NCI-H748 treated with DMSO at 0.1 percent for 48 hours (cell line): ENCODE measurements around the gene IFT43.

Source experiments
- DNase-seq: peaks from one replicate; lab custom pipeline; 2025; lab: John Stamatoyannopoulos, UW

Gene IFT43

DNA sequence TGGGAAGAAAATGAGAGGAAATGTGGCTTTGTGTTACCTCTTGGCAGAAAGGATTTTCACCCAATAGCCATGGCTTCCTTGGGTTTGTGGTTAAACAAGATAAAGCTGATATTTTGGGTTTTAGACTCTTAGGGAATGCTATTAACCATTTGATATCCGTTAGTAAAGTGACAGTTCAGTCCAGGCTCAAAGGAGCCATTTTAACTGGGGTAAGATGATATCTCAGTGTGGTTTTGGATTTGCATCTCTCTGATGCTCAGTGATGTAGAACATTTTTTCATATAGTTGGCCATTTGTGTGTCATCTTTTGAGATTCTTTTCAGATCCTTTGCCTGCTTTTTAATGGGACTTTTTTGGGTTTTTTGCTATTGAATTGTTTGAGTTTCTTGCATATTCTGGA, 30.1 kb downstream of the IFT43 start:
- DNase-seq, result no peak

DNA sequence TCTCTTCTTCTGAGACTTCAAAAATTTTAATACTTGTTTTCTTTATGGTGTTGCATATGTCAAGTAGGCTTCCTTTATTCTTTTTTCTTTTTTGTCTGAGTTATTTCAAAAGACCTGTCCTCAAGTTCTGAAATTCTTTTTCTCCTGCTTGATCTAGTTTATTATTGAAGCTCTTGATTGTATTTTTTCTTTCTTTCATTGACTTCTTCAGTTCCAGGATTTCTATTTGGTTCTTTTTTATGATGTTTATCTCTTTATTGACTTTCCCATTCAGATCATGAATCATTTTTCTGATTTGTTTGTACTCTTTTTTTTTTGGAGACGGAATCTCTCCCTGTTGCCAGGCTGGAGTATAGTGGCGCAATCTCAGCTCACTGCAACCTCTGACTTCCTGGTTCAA, 34.1 kb downstream of the IFT43 start:
- DNase-seq, result no peak

DNA sequence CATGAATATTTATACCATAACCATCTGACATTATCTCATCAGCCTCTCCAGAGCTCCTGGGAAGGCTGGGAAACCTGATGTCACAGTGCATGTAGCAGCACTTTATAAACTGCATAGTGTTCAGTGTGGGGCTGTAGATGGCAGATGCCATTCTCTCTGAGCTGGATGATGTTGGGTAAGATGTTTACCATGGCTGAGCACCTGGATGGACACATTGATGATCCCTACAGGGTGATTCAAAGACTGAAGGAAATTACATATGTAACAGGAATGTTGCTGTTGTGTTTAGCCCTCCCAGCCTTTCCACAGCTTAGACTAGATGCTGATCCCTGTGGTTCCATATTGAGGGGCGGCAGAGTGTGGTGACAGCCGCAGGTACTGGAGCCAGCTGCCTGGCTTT, 37.4 kb downstream of the IFT43 start:
- DNase-seq, result no peak

DNA sequence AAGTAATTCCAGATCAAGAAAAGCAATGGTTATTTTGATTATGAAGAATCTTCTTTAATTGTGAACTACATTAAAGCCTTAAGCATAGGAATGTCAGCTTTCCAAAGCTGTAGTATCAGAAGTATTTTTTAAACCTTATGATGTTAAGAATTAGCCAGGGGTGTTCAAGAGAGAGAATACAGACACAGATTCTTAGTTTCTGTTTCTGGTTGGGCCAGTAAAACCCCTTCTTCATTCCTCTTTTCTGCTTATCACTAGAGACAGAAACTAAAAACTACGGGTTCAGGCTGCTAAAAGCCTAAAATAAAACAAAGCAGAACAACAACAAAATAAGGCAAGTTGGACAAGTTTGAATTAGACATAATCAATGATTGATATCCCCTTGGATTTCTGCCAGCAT, 38.2 kb downstream of the IFT43 start:
- no peak for DNase-seq

DNA sequence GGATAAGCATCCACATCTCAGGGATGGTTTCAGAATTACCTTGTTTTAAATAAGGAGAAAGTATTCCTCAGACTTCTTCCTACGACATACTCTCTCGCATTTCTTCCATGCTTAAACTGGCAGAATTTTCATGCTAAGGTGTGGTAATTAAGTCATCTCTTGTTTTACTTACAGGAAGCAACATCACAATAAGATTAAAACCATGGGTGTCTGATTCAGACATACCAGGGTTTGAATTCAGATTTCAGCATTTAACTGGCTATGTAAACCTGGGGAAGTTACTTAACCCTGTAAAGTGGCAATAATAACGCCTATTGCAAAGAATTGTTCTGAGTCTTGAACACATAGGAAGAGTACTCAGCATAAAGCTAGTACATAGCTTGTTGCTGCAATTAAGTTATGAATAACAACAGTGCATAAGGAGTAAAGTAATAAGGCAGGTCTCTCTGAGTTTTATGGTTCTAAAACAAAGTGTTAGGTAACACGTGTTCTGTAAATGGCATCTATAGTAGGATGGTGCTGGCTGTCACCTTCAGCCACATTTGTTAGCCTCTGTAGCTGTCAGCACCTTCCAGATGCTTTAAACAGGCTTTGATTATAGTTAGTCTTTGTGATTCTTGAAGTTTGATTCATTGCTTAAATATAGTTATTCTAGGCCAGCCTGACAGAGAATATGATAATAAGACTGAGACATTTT, 38.8 kb downstream of the IFT43 start:
- DNase-seq, result no peak

DNA sequence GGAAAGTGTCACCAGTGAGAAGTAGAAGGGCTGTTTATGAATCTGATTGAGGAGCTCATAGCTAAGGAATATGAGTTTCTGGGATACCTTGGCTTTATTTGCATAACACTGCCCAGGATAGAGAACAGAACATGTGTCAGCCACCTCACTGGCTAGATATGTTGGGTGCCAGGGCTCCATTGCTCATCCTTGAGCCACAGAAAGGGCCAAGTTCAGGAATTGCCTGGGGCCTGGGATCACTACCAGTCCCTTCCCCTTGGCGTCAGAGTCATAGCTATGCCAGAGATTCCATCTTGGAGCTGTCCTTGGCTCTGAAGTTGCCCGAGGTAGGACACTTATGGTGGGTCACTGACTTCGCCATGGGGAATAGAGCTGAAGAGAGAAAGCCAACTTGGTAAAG, 49.0 kb downstream of the IFT43 start:
- no peak for DNase-seq

DNA sequence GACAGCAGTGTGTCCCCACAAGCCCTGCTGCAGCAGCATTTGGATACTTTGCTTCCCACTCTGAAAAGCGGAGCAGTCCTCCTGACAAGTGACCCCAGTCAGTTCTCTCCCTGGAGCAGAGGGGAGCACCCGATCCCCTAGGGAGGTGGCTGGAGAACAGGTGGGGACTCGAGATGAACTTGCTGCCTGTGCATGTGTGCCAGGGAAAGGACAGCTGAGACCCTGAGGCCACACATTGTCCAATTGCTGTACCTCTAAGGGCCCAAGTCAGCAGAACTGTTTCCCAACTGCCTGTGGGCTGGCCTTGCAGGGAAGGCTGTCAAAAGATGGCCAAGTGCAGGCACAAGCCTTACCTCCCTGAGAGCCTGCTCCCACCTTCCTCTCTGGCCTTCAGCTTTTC, 55.1 kb downstream of the IFT43 start:
- DNase-seq, result no peak

DNA sequence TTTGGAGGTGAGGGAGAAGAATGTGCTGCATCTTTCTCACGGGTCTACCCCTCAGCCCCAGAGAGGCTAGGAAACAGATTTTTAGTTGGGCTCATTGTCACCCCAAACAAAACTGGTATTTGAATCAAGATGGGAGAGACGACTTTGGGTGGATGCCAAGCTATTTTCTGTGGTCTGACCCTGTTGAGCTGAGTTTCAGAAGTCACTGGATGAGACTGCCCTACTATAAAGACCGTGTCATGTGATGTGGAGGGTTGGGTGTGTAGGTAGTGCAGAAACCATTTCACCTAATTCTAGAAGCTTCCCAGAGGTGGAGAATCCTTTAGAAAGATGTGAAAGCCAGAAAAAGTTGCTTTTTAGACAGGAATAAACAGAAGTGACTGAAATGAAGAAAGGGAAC, 60.2 kb downstream of the IFT43 start:
- no peak for DNase-seq

DNA sequence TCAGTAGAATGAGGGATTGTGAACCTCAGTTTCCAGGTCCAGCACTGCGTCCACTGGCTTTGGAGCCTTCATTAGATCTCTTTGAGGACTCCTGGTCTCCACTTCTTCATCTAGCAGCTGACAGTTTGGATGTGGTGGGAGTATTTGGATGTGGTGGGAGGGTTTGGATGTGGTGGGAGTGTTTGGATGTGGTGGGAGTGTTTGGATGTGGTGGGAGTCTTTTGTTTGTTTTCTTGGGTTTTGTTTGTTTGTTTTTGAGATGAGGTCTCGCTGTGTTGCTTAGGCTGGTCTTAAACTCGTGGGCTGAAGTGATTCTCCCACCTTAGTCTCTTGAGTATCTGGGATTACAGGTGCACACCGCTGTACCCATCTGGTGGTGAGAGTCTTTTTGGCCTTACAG, 64.7 kb downstream of the IFT43 start:
- DNase-seq, result no peak

DNA sequence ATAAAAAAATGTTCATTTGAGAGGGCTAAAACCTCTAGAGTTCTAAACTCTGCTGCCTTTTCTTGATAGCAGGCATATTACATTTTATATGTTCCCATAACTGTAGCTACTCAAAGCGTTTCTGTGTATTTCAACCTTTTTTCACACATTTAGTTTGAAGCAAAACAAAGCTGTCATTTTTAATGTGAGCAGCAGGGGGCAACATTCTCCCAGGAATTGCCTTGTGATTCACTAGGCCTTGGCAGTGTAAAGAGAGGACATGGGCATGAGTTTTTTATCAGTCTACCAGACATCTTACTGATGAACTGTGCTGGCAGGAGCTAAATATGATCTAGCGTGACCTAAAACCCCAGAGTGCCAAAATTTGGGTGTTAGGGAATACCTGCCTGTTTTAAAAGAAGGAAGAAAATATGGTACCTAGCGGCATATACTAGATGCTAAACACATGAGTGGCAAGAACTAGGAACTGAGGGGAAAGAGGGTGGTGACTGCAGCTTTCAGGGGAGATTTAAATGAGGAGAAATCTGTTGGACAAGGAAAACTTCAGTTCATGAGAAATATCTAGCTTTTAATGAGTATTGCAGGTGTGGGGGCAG, 65.3 kb downstream of the IFT43 start:
- DNase-seq, result peak; percentile 35

DNA sequence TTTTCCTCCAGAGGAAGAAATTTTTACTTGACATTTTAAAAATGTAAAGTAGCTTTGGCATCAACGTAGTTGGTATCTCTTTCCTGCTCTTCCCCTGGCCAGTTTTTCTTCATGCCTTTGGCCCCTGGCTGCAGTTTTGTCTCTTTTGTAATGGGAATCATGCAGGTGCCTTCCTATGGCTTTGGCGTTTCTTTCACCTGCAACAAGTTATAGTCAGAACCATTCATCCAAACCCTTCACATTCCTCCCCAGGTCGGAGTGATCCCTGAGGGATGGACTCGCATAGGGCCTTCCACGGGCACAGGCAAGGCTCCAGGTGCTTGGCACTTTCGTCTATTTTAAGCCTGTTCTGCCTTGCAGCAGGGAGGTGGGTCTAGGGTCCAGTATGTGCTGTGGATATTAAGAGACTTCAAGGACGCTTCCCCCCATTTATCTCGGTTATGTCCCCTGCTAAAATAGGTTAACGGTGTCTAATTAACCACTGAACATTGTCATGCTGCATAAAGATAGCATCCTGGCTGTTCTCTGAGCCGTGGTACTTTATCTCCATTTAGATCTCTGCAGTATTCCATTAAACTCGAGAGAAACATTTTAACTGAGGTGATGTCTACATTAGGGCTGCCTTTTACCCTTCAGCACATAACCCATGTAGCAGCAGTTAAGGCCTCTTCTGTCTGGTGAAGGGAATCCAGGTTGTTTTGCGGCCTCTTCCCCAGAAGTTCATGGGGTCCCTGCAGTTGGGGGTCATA, 66.3 kb downstream of the IFT43 start:
- DNase-seq, result no peak

DNA sequence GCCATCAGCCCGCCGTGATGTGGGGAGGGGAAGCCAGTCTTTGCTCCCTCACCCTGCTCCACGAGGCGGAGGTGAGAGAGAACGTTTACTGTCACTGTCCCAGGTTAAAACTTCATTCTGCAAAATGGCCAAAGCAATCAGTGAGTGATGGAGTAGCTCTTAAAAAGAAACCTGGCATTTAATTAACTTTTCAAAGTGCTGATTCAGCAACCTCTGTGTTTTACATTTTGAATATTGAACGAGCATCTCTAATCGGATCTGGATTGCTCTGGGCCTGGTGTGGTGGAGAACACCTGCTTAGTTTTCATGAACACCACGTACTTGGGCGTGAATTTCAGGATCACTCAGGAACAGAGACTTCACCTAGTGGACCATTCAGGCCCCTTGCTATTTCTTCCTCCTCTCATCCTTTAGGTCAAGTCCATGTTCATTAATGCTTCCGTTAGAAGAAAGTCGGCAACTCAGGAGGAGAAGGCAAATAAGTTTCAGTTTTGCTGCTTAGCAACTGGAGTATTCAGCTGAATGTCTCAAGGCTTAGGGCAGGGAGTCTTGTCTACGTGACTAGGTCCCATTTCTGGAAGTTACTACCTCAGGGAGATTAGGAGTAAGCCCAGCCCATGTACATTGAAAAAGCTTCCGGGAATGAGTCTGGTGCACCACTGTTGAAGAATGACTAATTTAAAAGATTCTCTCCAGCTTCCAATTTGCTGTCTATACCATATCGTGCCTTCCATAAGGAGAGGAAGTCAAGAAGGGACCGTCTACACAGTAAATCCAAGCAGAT, 68.2 kb downstream of the IFT43 start:
- no peak for DNase-seq

DNA sequence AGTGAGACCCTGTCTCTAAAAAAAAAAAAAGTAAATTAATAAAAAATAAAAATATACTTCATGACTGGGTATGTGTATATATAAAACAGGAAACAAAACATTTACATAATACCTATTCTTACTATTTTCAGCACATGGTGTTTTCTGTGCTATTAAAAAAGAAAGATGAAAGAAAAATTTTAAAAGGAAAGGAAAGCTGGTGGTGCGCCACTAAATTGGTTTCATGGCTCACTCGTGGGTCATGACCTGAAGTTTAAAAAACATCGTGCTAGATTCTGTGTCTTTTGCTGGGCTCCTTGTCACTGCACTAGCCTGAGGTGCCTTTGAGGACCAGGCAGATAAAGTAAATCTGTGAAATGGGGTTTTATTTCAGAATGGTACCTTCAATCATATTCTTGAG, 69.8 kb downstream of the IFT43 start:
- no peak for DNase-seq

DNA sequence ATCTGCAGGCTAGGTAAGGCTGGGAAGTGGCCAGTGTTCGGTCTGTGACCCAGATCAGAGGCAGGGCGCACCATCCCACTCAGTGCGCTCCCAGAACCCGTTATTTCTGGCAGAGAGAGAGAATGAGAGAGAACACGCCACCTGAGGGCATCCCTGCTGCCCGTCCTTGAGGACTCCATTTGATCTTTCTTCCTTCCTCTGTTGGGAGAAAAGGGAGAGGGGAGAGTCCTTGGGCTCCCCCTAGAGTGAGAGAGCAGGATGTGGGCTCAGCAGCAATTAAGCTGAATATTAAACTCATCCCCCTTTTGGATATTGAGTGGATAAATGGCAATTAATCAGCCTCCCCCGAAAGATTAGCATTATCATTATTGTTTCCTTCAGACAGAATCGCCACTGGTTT, 70.6 kb downstream of the IFT43 start:
- no peak for DNase-seq

DNA sequence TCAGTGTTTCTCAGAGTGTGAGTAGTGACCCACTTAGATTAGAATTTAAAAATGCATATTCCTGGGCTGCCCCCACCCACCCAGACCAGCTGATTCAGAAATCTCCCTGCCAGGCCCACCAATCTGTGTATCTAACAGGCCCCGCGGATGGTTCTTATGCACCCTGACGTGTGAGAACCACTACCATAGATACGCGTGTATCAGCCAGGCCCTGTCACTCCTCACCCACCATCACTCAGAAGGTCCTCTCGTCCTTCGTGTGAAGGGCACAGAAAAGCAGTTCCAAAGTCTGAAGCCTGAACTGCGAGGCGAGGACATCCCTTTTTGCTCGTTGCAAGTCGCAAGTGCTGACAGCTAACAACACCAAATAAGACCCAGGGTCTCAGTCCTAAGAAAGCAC, 72.4 kb downstream of the IFT43 start:
- DNase-seq, result no peak

DNA sequence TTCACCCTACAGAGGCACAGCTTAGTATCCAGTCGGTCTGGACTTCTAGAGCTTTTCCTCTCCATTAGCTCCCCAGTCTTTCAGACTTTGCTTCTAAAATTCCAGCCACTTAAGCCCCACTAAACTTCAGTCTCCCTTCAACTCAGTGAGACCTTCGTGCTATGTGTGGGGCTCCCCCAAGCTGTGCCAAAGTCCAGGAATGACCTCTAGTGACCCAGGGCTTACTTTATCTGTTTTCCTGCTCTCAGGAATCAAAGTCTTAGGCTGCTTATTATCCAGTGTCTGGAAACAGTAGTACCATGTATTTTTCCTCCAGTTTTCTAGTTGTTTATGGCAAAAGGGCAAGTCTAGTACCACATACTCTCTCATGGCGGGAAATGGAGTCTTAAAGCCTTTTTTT, 77.8 kb downstream of the IFT43 start:
- DNase-seq, result no peak

DNA sequence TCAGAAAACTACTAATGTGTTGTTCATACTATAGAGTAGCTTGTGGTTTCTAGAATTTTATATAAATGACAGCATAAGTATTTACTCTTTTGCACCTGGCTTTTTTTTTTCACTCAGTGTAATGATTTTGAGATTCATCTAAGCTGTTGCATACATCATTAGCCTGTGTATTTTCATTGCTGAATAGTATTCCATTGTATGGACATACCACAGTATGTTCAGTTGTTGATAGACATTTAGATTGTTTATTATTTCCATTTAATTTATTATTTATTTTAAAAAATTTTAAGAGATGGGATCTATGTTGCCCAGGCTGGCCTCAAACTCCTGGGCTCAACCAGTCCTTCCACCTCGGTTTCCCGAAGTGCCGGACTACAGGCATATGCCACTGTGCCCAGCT, 80.0 kb downstream of the IFT43 start:
- DNase-seq, result no peak

DNA sequence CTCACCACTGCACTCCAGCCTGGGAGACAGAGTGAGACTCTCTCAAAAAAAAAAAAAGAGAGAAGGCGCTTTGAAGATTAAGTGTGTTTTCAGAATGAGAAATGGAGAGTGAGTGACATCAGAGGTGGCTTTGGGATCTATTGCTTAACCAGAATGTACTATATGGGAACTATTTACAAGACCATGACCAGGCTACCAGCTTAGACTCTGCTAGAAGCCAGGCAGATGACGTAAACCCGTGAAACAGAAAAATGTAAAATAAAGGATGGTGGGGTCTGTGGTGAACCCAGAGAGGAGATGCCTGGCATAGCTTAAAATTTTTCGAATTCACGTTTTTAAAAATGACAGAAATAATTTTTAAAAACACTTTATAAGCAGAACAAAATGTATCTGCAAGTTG, 82.0 kb downstream of the IFT43 start:
- no peak for DNase-seq

DNA sequence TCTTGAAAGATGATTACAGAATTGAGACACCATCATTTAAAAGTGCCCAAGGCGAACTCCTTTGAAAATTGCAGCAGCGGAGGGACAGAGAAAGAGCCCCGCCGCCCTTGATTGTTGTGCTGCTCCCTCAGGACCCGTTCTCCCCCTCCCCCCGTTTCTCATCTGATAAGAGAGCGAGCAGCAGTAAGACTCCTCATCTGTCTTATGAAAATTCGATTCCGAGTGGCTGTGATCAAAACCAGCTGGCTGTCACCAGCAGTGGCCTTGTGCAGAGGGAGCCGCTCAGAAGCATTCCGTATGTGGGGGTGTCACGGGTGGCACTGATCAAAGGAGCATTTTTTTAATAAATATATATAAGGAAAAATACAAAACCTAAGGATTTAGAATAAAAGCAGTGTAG, 88.2 kb downstream of the IFT43 start:
- no peak for DNase-seq

DNA sequence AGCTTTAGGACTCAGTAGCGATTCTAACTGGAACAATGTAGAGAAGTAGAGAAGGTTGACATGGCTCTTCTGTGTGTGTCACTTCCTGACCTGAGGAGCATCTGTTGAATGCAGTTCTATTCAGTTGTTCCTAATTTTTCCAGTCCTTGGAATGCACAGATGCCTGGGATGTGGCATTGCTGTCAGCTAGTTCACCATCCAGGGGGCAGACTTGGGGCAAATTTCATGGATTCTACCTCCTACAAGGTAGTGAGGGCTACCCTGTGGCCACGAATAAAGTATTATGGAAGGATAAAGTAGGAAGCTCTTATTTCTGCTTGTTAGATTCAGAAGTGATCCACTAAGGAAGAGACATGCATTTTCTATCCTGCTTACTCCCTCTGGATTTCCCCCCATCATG, 91.8 kb downstream of the IFT43 start:
- DNase-seq, result no peak

DNA sequence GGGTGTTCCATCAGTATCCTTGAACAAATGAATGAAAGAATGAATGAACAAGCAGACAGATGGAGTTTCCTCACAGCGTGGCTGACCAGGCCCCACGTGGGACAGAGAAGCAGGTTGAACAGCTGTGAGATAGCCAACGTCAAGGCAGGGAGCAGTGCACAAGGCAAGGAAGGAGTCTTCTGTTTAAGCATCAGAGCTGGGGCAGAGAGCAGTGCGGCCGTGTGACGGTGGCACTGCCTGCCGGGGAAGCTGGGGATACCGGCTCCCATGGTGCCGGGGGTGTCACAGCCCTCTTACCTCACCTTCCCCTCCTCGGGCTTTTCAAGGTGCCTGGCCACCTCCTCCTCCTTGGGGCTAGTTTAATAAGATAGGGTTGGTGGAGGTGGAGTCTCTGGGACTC, 92.9 kb downstream of the IFT43 start:
- no peak for DNase-seq

DNA sequence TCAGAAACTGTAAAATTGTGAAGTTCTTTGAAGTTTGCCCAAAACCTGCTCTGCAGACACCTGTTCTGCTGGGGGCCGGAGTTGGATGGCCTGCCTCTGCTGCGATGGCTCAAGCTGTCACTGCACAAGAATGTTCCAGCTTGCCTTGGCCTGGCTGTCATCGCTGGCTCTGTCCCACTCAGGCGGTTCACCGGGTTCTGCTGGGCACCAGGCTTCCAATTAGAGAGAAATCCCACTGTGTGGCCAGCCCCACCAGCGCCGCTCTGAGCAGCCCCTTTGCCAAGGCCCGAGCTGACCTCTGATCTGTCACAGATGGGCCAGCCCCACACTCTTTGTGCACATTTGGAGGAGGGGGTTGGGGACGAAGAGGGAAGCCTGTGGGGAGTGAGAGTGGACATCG, 94.5 kb downstream of the IFT43 start:
- no peak for DNase-seq

DNA sequence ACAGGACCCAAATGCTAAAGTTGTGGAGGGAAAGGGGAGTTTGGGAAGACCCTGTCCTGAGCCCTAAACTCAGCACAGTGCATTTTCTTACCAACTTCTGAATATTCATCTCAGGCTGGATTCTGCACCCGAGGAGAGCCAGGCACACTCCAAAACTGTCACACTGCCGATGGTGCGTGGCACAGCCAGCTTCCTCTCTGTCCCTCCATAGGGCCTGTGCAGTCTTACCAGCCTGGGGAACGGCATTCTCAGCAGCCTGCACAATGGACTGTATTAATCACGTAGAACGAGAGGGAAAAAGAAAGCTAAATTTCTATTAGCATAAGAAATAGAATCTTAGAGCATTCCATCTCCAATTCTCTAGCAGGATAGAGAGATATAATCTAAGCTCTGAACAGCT, 94.9 kb downstream of the IFT43 start:
- DNase-seq, result no peak
